Stimulated activated CD4-positive, alpha-beta T cell treated with anti-CD3 and anti-CD28 coated beads, Interleukin-4, amount 100 ng/mL, for 1 hour (primary cell): Measurements from ENCODE around the gene ZSCAN1.
"Not testable (repeated sequence)": the region's sequence is repeated elsewhere in the genome, so short reads cannot be mapped to it uniquely, and the experiment has no call there.

Experiments
- DNase-seq: peaks from one replicate; pipeline ENCODE4 v3.0.0-alpha.2; 2020

ZSCAN1 gene

GRCh38 chr19:58033741-58034476, at the start of gene ZSCAN1:
Gene ZSCAN1, plus strand, starts transcription at chr19:58034025. Its CDS starts 3,812 bp downstream, at chr19:58037837.
- DNase-seq = peak; percentile 26

GRCh38 chr19:57992841-57993240, 41.0 kb upstream of the ZSCAN1 start:
- DNase-seq = no peak

GRCh38 chr19:58000677-58001076, 33.1 kb upstream of the ZSCAN1 start:
- no peak for DNase-seq

GRCh38 chr19:58001895-58002369, 31.9 kb upstream of the ZSCAN1 start:
- DNase-seq = no peak

- peak; percentile 86 for DNase-seq
Measured at GRCh38 chr19:58002384-58003173, 31.2 kb upstream of the ZSCAN1 start, which contains the start of gene ZNF606. Gene ZNF606, minus strand, starts transcription at chr19:58002820. Its CDS starts 1,501 bp downstream, at chr19:58001319.

- DNase-seq = no peak
Measured at GRCh38 chr19:58003174-58003828, 30.5 kb upstream of the ZSCAN1 start.

GRCh38 chr19:58007285-58007684, 26.5 kb upstream of the ZSCAN1 start:
- no peak for DNase-seq

GRCh38 chr19:58008877-58009276, 24.9 kb upstream of the ZSCAN1 start:
- DNase-seq = not testable (repeated sequence)

- no peak for DNase-seq
Measured at GRCh38 chr19:58009301-58009665, 24.5 kb upstream of the ZSCAN1 start.

- DNase-seq = peak; percentile 55
Measured at GRCh38 chr19:58009666-58010301, 24.0 kb upstream of the ZSCAN1 start.

GRCh38 chr19:58010507-58010906, 23.3 kb upstream of the ZSCAN1 start:
- DNase-seq = no peak

- no peak for DNase-seq
Measured at GRCh38 chr19:58014141-58014540, 19.7 kb upstream of the ZSCAN1 start.

- DNase-seq = no peak
Measured at GRCh38 chr19:58020129-58020528, 13.7 kb upstream of the ZSCAN1 start.

- DNase-seq = peak; percentile 18
Measured at GRCh38 chr19:58021541-58022282, 12.1 kb upstream of the ZSCAN1 start.

GRCh38 chr19:58022283-58022660, 11.6 kb upstream of the ZSCAN1 start:
- DNase-seq = no peak

- no peak for DNase-seq
Measured at GRCh38 chr19:58024661-58025060, 9.2 kb upstream of the ZSCAN1 start.

- no peak for DNase-seq
Measured at GRCh38 chr19:58034477-58034793, 610 bp downstream of the ZSCAN1 start.

GRCh38 chr19:58035863-58036262, 2.0 kb downstream of the ZSCAN1 start:
- no peak for DNase-seq

- no peak for DNase-seq
Measured at GRCh38 chr19:58037927-58038687, 4.3 kb downstream of the ZSCAN1 start.

GRCh38 chr19:58038688-58039204, 4.9 kb downstream of the ZSCAN1 start:
- no peak for DNase-seq

- no peak for DNase-seq
Measured at GRCh38 chr19:58040751-58041525, 7.1 kb downstream of the ZSCAN1 start.
